ENCODE results near the gene PRXL2A.
A peak's percentile ranks its signal among the peaks of the same experiment; 100 is the strongest.

PRXL2A gene

GRCh38 chr10:80390740-80391139 is 17.6 kb upstream of the PRXL2A start:
- no peaks in the 10 kb centered on the region for H3K9me3 ChIP-seq (ENCODE audit: control insufficient read depth, low read length)

GRCh38 chr10:80392250-80392649 is 16.1 kb upstream of the PRXL2A start:
- Histone ChIP-seq H3K27me3 (ENCODE audit: control insufficient read depth, insufficient read depth, low read length, poor library complexity, severe bottlenecking) (no peaks in the 10 kb centered on the region), H3K36me3 (ENCODE audit: control insufficient read depth, insufficient read depth, low read length) (no peaks in the 10 kb centered on the region), H3K4me1 (ENCODE audit: control insufficient read depth, insufficient read depth, low read length) (no peaks in the 10 kb centered on the region), H3K4me3 (ENCODE audit: insufficient read depth, low read depth, low read length) (no peak overlapping the region), H3K27ac (ENCODE audit: insufficient read depth, low read depth, low read length, poor library complexity, severe bottlenecking) (no peak overlapping the region), H3K9me3 (ENCODE audit: control insufficient read depth, low read length) (no peaks in the 10 kb centered on the region)
- 91 to 95% methylated on average over 6 of the region's 6 CpGs for WGBS, 2 experiments

More at GRCh38 chr10:80390740-80391139, 17.6 kb upstream of the PRXL2A start:
- no peak overlapping the region for H3K4me3 ChIP-seq (ENCODE audit: insufficient read depth, low read depth, low read length)
- no peaks in the 10 kb centered on the region for H3K4me1 ChIP-seq (ENCODE audit: control insufficient read depth, insufficient read depth, low read length)
- H3K27me3 ChIP-seq (ENCODE audit: control insufficient read depth, insufficient read depth, low read length, poor library complexity, severe bottlenecking): no peaks in the 10 kb centered on the region
- H3K36me3 ChIP-seq (ENCODE audit: control insufficient read depth, insufficient read depth, low read length): no peaks in the 10 kb centered on the region
- no peak overlapping the region for H3K27ac ChIP-seq (ENCODE audit: insufficient read depth, low read depth, low read length, poor library complexity, severe bottlenecking)
- 94 to 96% methylated on average over 9 of the region's 9 CpGs for WGBS, 2 experiments

GRCh38 chr10:80394358-80394916 is 13.9 kb upstream of the PRXL2A start:
- Histone ChIP-seq H3K27ac (ENCODE audit: insufficient read depth, low read depth, low read length, poor library complexity, severe bottlenecking) (no peak overlapping the region), H3K9me3 (ENCODE audit: control insufficient read depth, low read length) (no peaks in the 10 kb centered on the region), H3K4me1 (ENCODE audit: control insufficient read depth, insufficient read depth, low read length) (no peaks in the 10 kb centered on the region), H3K36me3 (ENCODE audit: control insufficient read depth, insufficient read depth, low read length) (no peaks in the 10 kb centered on the region), H3K27me3 (ENCODE audit: control insufficient read depth, insufficient read depth, low read length, poor library complexity, severe bottlenecking) (no peaks in the 10 kb centered on the region), H3K4me3 (ENCODE audit: insufficient read depth, low read depth, low read length) (no peak overlapping the region)
- WGBS, 2 experiments: 87 to 97% methylated on average over 2 of the region's 2 CpGs

- 91 to 92% methylated on average over 2 of the region's 2 CpGs for WGBS, 2 experiments
- Histone ChIP-seq H3K4me3 (ENCODE audit: insufficient read depth, low read depth, low read length) (no peak overlapping the region), H3K27ac (ENCODE audit: insufficient read depth, low read depth, low read length, poor library complexity, severe bottlenecking) (no peak overlapping the region)
These were observed 11.3 kb upstream of the PRXL2A start for GRCh38 chr10:80397014-80397413.

GRCh38 chr10:80400136-80400804 is 8.1 kb upstream of the PRXL2A start:
- no peak overlapping the region for H3K27ac ChIP-seq (ENCODE audit: insufficient read depth, low read depth, low read length, poor library complexity, severe bottlenecking)
- no peaks in the 10 kb centered on the region for H3K36me3 ChIP-seq (ENCODE audit: control insufficient read depth, insufficient read depth, low read length)
- H3K27me3 ChIP-seq (ENCODE audit: control insufficient read depth, insufficient read depth, low read length, poor library complexity, severe bottlenecking): no peaks in the 10 kb centered on the region
- no peaks in the 10 kb centered on the region for H3K4me1 ChIP-seq (ENCODE audit: control insufficient read depth, insufficient read depth, low read length)
- WGBS, 2 experiments: 93 to 96% methylated on average over 7 to 8 of the region's 8 CpGs
- no peak overlapping the region for H3K4me3 ChIP-seq (ENCODE audit: insufficient read depth, low read depth, low read length)
- no peaks in the 10 kb centered on the region for H3K9me3 ChIP-seq (ENCODE audit: control insufficient read depth, low read length)

More at GRCh38 chr10:80397014-80397413, 11.3 kb upstream of the PRXL2A start:
- Histone ChIP-seq H3K4me1 (ENCODE audit: control insufficient read depth, insufficient read depth, low read length) (no peaks in the 10 kb centered on the region), H3K9me3 (ENCODE audit: control insufficient read depth, low read length) (no peaks in the 10 kb centered on the region), H3K36me3 (ENCODE audit: control insufficient read depth, insufficient read depth, low read length) (no peaks in the 10 kb centered on the region), H3K27me3 (ENCODE audit: control insufficient read depth, insufficient read depth, low read length, poor library complexity, severe bottlenecking) (no peaks in the 10 kb centered on the region)

GRCh38 chr10:80405035-80405434 is 3.3 kb upstream of the PRXL2A start:
- Histone ChIP-seq H3K27me3 (ENCODE audit: control insufficient read depth, insufficient read depth, low read length, poor library complexity, severe bottlenecking) (no peaks in the 10 kb centered on the region), H3K4me1 (ENCODE audit: control insufficient read depth, insufficient read depth, low read length) (peaks cover 4% of the 10 kb centered on the region), H3K36me3 (ENCODE audit: control insufficient read depth, insufficient read depth, low read length) (no peaks in the 10 kb centered on the region), H3K27ac (ENCODE audit: insufficient read depth, low read depth, low read length, poor library complexity, severe bottlenecking) (no peak overlapping the region), H3K9me3 (ENCODE audit: control insufficient read depth, low read length) (no peaks in the 10 kb centered on the region), H3K4me3 (ENCODE audit: insufficient read depth, low read depth, low read length) (no peak overlapping the region)
- 90 to 100% methylated on average over 1 of the region's 1 CpG for WGBS, 2 experiments

GRCh38 chr10:80405626-80406025 is 2.7 kb upstream of the PRXL2A start:
- Histone ChIP-seq H3K4me3 (ENCODE audit: insufficient read depth, low read depth, low read length) (no peak overlapping the region), H3K27me3 (ENCODE audit: control insufficient read depth, insufficient read depth, low read length, poor library complexity, severe bottlenecking) (no peaks in the 10 kb centered on the region), H3K4me1 (ENCODE audit: control insufficient read depth, insufficient read depth, low read length) (peaks cover 4% of the 10 kb centered on the region), H3K27ac (ENCODE audit: insufficient read depth, low read depth, low read length, poor library complexity, severe bottlenecking) (no peak overlapping the region), H3K9me3 (ENCODE audit: control insufficient read depth, low read length) (no peaks in the 10 kb centered on the region), H3K36me3 (ENCODE audit: control insufficient read depth, insufficient read depth, low read length) (no peaks in the 10 kb centered on the region)
- 36 to 54% methylated on average over 4 of the region's 4 CpGs for WGBS, 2 experiments

- WGBS, 2 experiments: 90% methylated on average over 4 of the region's 4 CpGs
- H3K36me3 ChIP-seq (ENCODE audit: control insufficient read depth, insufficient read depth, low read length): no peaks in the 10 kb centered on the region
- no peak overlapping the region for H3K27ac ChIP-seq (ENCODE audit: insufficient read depth, low read depth, low read length, poor library complexity, severe bottlenecking)
- no peaks in the 10 kb centered on the region for H3K27me3 ChIP-seq (ENCODE audit: control insufficient read depth, insufficient read depth, low read length, poor library complexity, severe bottlenecking)
- no peaks in the 10 kb centered on the region for H3K9me3 ChIP-seq (ENCODE audit: control insufficient read depth, low read length)
- peaks cover 4% of the 10 kb centered on the region for H3K4me1 ChIP-seq (ENCODE audit: control insufficient read depth, insufficient read depth, low read length)
- H3K4me3 ChIP-seq (ENCODE audit: insufficient read depth, low read depth, low read length): no peak overlapping the region
These were observed 2.1 kb upstream of the PRXL2A start for GRCh38 chr10:80406204-80406603.

- H3K27ac ChIP-seq (ENCODE audit: insufficient read depth, low read depth, low read length, poor library complexity, severe bottlenecking): no peak overlapping the region
These were observed 524 bp upstream of the PRXL2A start for GRCh38 chr10:80407812-80408241.

GRCh38 chr10:80409121-80409520 is 770 bp downstream of the PRXL2A start:
- H3K4me3 ChIP-seq (ENCODE audit: insufficient read depth, low read depth, low read length): peak overlapping the region; percentile 67
- 22% methylated on average over 12 of the region's 12 CpGs for WGBS, 2 experiments
- H3K27ac ChIP-seq (ENCODE audit: insufficient read depth, low read depth, low read length, poor library complexity, severe bottlenecking): no peak overlapping the region
- H3K27me3 ChIP-seq (ENCODE audit: control insufficient read depth, insufficient read depth, low read length, poor library complexity, severe bottlenecking): no peaks in the 10 kb centered on the region
- no peaks in the 10 kb centered on the region for H3K36me3 ChIP-seq (ENCODE audit: control insufficient read depth, insufficient read depth, low read length)
- H3K9me3 ChIP-seq (ENCODE audit: control insufficient read depth, low read length): no peaks in the 10 kb centered on the region
- peaks cover 16% of the 10 kb centered on the region for H3K4me1 ChIP-seq (ENCODE audit: control insufficient read depth, insufficient read depth, low read length)

More at GRCh38 chr10:80407812-80408241, 524 bp upstream of the PRXL2A start:
- Histone ChIP-seq H3K9me3 (ENCODE audit: control insufficient read depth, low read length) (no peaks in the 10 kb centered on the region), H3K4me1 (ENCODE audit: control insufficient read depth, insufficient read depth, low read length) (peaks cover 7% of the 10 kb centered on the region), H3K4me3 (ENCODE audit: insufficient read depth, low read depth, low read length) (peak overlapping the region; percentile 67), H3K27me3 (ENCODE audit: control insufficient read depth, insufficient read depth, low read length, poor library complexity, severe bottlenecking) (no peaks in the 10 kb centered on the region), H3K36me3 (ENCODE audit: control insufficient read depth, insufficient read depth, low read length) (no peaks in the 10 kb centered on the region)
- 52 to 62% methylated on average over 14 to 16 of the region's 16 CpGs for WGBS, 2 experiments
